Adipose tissue (tissue), 3 donors: ENCODE measurements around the gene OR52L1. TPM values are rescaled to one million over a fixed set of nuclear protein-coding genes. Genes with fewer than 3 reads are reported as not detected.
"Not testable (repeated sequence)": the region's sequence is repeated elsewhere in the genome, so short reads cannot be mapped to it uniquely, and the experiment has no call there.

ENCODE experiments used
- H3K27ac ChIP-seq: one replicate; pipeline ENCODE4 v1.5.1; 2013; ENCODE audit warnings: low read depth, low read length
- WGBS, 3 donors: extraction: QIAGEN DNeasy Blood & Tissue Kit; methylation state at CpG; one replicate each; pipeline ENCODE4 v1.1.7; 2013; 5-methylcytosine and 5-hydroxymethylcytosine counted together
- polyA plus RNA-seq, 3 donors: library from polyadenylated mRNA; stranded (reverse); fragments of 200-250 nt; gene quantifications; one replicate each; pipeline ENCODE4 v1.2.3, GENCODE V29; 2013
- donor health status: healthy with polysubstance abuse.
- donor health status: Bipolar disorder and iron deficiency.
- donor health status: healthy.

OR52L1 gene
- polyA plus RNA-seq, 3 donors: not detected

- H3K27ac ChIP-seq: not testable (repeated sequence)
- 86 to 95% (median 94%) methylated on average over 33 to 40 of the region's 40 CpGs for WGBS, 3 donors
These were observed 26.0 kb downstream of the OR52L1 start for GRCh38 chr11:5960704-5961320.

GRCh38 chr11:5955586-5955985 lies 31.2 kb downstream of the OR52L1 start:
- 85 to 90% (median 89%) methylated on average over 3 of the region's 3 CpGs for WGBS, 3 donors
- no peak overlapping the region for H3K27ac ChIP-seq

- H3K27ac ChIP-seq: no peak within 1 kb of the TSS
- WGBS, 3 donors: 60 to 85% (median 81%) methylated on average over 3 of the region's 3 CpGs
These were observed 44.8 kb downstream of the OR52L1 start, which contains the start of gene OR56A3 for GRCh38 chr11:5941951-5942350. OR56A3 (plus strand) TSS chr11:5942251; CDS start chr11:5947347, 5,096 bp downstream.

GRCh38 chr11:5940748-5941147 lies 46.0 kb downstream of the OR52L1 start:
- H3K27ac ChIP-seq: no peak overlapping the region
- 96 to 98% (median 98%) methylated on average over 2 of the region's 2 CpGs for WGBS, 3 donors

DNA sequence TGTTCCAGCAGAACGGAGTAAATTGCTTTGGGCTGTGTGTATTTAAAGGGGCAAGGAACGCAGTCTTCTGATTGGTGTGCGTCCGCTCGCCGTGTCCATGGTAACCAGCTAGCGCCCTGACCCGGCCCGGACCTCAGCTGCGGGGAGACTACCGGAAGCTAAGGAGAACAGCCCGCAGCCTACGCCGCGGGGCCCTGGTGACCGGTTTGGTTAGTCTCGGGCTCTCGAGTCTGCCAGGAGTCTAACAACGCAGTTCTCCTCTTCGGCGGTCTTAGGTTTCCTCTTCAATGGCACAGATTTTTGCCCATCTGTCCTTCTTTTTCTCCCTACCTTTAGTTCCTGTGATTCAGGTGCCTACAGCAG lies 48.2 kb downstream of the OR52L1 start:
- 71 to 82% (median 72%) methylated on average over 21 of the region's 21 CpGs for WGBS, 3 donors
- no peak overlapping the region for H3K27ac ChIP-seq

DNA sequence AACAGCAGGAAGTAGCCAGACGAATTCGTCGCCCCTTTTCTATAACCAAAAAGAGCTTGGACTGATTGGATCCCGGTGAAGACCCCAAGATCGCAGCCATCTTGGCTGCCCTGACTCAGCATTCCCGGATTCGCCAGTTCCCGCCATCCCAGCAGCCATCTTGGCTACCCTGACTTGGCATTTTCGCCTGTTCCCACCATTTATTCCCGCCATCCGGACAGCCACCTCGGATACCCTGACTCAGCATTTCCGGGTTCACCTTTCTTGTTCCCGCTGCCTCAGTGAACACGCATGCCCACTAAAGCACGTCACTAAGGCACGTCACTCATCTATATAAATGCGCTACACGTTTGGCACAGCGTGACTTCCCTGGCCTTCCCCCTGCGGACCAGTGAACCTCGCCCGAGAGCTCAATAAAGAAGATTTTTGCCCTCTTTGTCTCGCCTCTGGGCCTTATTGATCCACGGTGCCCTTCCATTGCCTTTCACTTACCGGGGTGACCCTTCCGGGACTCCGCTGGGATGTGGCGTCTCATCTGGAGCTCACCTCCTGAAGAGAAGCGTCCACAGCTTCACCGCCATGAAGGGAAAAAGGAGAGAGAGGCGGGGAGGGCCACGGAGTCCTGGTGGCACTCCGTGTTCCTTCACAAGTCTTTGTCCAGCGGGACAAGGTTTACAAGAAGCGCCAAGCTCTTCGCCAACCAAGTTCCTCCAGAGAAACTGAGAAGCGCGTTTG lies 48.8 kb downstream of the OR52L1 start:
- H3K27ac ChIP-seq: no peak overlapping the region
- 78 to 95% (median 88%) methylated on average over 39 of the region's 39 CpGs for WGBS, 3 donors

Other genes with a start within 250 kb of the OR52L1 start
- gene OR52N4, start 232.7 kb downstream of the OR52L1 start, polyA plus RNA-seq: under 1 TPM in 1 of 3 donors, not detected in 2; 0.21 TPM
- under 1 TPM in 1 of 3 donors, not detected in 2; 0.04 TPM for gene OR52N5, start 203.6 kb downstream of the OR52L1 start, polyA plus RNA-seq
- gene OR52N1, start 195.7 kb downstream of the OR52L1 start, polyA plus RNA-seq: under 1 TPM in 1 of 3 donors, not detected in 2; 0.06 TPM
- under 1 TPM in 1 of 3 donors, not detected in 2; 0.14 TPM for gene OR52N2, start 178.1 kb downstream of the OR52L1 start, polyA plus RNA-seq
- not detected for gene OR52E6, start 145.1 kb downstream of the OR52L1 start, polyA plus RNA-seq
- not detected for gene OR52E8, start 129.3 kb downstream of the OR52L1 start, polyA plus RNA-seq
- gene OR52E4, start 106.4 kb downstream of the OR52L1 start, polyA plus RNA-seq: not detected
- gene OR52E5, start 93.8 kb downstream of the OR52L1 start, polyA plus RNA-seq: not detected
- gene OR56A3, start 44.7 kb downstream of the OR52L1 start, polyA plus RNA-seq: not detected
- gene OR56A5, start 18.5 kb downstream of the OR52L1 start, polyA plus RNA-seq: not detected
- gene OR56A4, start 20.0 kb upstream of the OR52L1 start, polyA plus RNA-seq: not detected
- gene OR56A1, start 43.8 kb upstream of the OR52L1 start, polyA plus RNA-seq: not detected
- gene OR56B4, start 120.7 kb upstream of the OR52L1 start, polyA plus RNA-seq: not detected
- not detected for gene OR52B2, start 183.3 kb upstream of the OR52L1 start, polyA plus RNA-seq
- gene OR52W1, start 212.2 kb upstream of the OR52L1 start, polyA plus RNA-seq: not detected
- gene C11orf42, start 218.6 kb upstream of the OR52L1 start, polyA plus RNA-seq: not detected
- 10 to 100 TPM; 23.7 to 35.4 (median 27.4) TPM for gene FHIP1B, start 247.7 kb upstream of the OR52L1 start, polyA plus RNA-seq